ENCODE measurements around the gene FMO5. TPM values are rescaled to one million over a fixed set of nuclear protein-coding genes. Genes with fewer than 3 reads are reported as not detected.
"Not testable (repeated sequence)": the region's sequence is repeated elsewhere in the genome, so short reads cannot be mapped to it uniquely, and the experiment has no call there.

Gene FMO5
- polyA plus RNA-seq, 3 donors: 5.3 to 8.2 (median 7.6) TPM

DNA sequence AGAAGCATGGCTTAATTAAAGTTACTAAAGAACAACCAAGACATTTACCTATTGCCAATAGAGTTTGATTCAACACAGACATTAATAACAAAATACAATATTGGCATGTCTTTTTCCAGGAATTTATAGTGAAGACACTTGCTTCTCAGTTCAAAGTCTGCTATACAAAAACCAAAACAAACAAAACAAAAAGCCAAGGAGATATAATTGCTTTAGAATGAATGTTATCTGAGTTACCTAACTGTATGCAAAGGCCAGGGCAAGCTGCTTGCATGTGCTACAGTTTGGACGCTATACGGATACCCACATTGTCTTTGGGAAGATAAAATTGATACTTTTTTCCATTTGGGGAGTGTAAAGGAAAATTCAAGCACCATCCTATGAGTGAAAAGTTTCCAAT is 13.6 kb downstream of the FMO5 start:
- H3K27ac ChIP-seq (ENCODE audit: low read depth, low read length): no peak overlapping the region
- WGBS, 3 donors: 85 to 98% (median 97%) methylated on average over 2 of the region's 2 CpGs

- no peak overlapping the region for H3K27ac ChIP-seq (ENCODE audit: low read depth, low read length)
- 34 to 89% (median 84%) methylated on average over 2 of the region's 2 CpGs for WGBS, 3 donors
These were observed 14.2 kb downstream of the FMO5 start for GRCh38 chr1:147210987-147211386.

GRCh38 chr1:147209825-147210821 is 15.0 kb downstream of the FMO5 start:
- WGBS, 3 donors: 34 to 92% (median 83%) methylated on average over 3 of the region's 3 CpGs
- no peak overlapping the region for H3K27ac ChIP-seq (ENCODE audit: low read depth, low read length)

DNA sequence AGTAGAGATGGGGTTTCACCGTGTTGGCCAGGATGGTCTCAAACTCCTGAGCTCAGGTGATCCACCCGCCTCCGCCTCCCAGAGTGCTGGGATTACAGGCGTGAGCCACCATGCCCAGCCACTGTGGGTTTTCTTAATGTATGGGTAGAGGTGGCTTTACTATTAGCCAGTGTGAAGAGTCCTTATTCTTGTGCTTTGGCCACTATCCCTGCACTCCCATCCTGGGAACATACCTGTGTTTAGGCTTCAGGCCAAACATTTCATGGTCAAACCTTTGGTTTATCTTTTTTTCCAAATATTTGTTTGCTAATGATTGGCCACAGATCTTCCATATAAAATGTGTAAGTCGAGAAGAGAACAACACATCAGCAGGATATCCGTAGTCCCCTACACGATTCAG is 16.5 kb downstream of the FMO5 start:
- no peak overlapping the region for H3K27ac ChIP-seq (ENCODE audit: low read depth, low read length)
- 53 to 97% (median 96%) methylated on average over 7 of the region's 7 CpGs for WGBS, 3 donors

DNA sequence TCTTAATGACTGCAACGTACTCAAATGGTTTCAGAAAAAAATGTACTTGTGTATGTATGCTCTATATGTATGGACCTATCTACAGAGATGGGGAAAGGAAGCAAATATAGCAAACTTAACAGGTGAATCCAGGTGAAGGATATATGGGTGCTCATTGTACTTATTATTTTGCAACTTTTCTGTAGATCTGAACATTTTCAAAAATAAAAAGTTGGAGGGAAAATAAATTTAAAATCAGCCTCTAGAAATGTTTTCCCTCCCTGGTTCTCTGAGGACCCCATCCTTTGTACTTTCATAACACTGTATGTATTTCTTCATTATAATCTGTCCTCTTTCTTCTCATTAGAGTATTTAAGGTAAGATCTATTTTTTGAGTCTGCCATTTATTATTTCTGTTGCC is 17.9 kb downstream of the FMO5 start:
- WGBS, 3 donors: 86 to 89% (median 89%) methylated on average over 1 of the region's 1 CpG

DNA sequence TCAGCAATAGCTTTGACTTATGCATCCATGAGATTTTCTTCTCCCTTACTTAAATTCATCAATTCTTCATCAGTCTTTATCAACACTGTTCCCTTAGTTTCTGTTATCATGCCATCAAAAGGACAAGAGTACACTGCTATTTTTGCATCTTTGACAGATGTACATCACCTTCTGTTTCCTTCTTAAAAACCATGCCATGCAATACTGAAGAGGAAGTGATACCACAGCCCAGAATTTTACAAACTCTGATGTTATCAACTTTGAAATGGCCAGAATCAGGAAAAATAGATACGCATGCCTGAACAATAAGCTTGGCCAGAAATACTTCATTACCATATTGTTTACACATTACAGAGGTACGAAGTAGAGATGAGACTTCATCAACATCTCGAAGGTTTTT is 21.1 kb downstream of the FMO5 start:
- 54 to 93% (median 70%) methylated on average over 3 of the region's 3 CpGs for WGBS, 3 donors
- H3K27ac ChIP-seq (ENCODE audit: low read depth, low read length): no peak overlapping the region

More for the DNA sequence above, 17.9 kb downstream of the FMO5 start:
- H3K27ac ChIP-seq (ENCODE audit: low read depth, low read length): no peak overlapping the region

DNA sequence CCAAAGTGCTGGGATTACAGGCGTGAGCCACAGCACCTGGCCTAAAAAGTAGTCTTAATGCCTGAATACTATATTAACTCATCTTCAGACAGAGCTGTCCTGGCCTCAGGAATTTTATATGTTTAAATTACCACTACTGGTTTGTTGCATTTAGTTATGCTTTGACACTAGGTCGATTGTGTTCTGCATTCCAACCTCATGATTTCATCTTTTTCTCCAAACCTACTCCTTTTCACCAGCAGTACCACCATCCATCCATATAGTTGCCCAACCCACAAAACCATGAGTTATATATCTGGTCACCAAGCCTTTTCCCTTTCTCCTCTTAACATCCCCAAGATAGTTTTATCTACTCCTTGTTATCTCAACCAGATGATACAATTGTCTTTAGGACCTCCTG is 22.6 kb downstream of the FMO5 start:
- 75 to 83% (median 82%) methylated on average over 2 of the region's 2 CpGs for WGBS, 3 donors
- H3K27ac ChIP-seq (ENCODE audit: low read depth, low read length): no peak overlapping the region

DNA sequence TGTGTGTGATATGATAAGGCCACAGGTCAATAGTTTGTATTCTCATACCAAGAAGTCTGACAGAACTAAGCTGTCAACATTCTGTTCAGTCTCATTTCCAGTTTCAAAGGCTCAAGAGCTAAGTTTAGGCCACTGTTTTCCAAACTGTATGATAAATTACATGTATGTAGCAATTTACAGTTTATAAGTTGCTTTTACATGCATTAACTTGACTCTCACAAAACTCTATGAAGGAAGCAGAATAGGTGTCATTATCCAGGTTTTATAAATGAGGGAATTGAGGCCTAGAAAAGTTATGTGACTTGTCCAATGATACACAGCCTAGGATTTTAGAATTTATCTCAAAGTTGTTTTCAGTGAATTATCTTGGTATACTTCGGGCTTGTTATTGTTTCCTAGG is 23.4 kb downstream of the FMO5 start:
- H3K27ac ChIP-seq (ENCODE audit: low read depth, low read length): no peak overlapping the region
- WGBS, 3 donors: 97% methylated on average over 1 of the region's 1 CpG

GRCh38 chr1:147201276-147201675 is 23.9 kb downstream of the FMO5 start:
- 84 to 95% (median 87%) methylated on average over 4 of the region's 4 CpGs for WGBS, 3 donors
- H3K27ac ChIP-seq (ENCODE audit: low read depth, low read length): no peak overlapping the region

- WGBS, 3 donors: 51 to 83% (median 74%) methylated on average over 3 of the region's 3 CpGs
- H3K27ac ChIP-seq (ENCODE audit: low read depth, low read length): not testable (repeated sequence)
These were observed 27.8 kb downstream of the FMO5 start for GRCh38 chr1:147197324-147197723.

DNA sequence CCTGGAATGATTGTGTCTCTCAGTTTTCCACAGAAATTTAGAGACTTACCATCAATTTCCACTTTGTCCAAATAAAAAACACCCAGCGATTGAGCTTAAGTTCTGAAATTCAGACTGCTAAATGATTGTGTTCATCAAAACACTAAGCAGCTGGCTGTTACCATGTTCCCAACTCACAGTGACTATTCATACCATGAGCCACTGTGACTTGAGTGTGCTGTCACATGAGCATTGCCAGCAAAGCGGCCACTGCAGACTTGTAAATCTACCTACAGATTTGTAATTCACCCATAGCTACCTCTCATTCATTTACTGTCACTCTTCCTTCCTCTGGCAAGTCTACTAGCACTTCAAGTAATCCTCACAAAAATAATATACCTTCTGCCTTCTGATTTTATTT is 35.6 kb downstream of the FMO5 start:
- WGBS, 3 donors: 93 to 98% (median 95%) methylated on average over 2 of the region's 2 CpGs
- H3K27ac ChIP-seq (ENCODE audit: low read depth, low read length): no peak overlapping the region

GRCh38 chr1:147185432-147185831 is 39.7 kb downstream of the FMO5 start:
- 35 to 92% (median 89%) methylated on average over 2 of the region's 2 CpGs for WGBS, 3 donors

GRCh38 chr1:147177611-147178380 is 47.3 kb downstream of the FMO5 start:
- 31 to 65% (median 41%) methylated on average over 36 of the region's 36 CpGs for WGBS, 3 donors
- no peak overlapping the region for H3K27ac ChIP-seq (ENCODE audit: low read depth, low read length)

More at GRCh38 chr1:147185432-147185831, 39.7 kb downstream of the FMO5 start:
- H3K27ac ChIP-seq (ENCODE audit: low read depth, low read length): no peak overlapping the region

- WGBS, 3 donors: 0% methylated on average over 63 to 72 of the region's 72 CpGs
These were observed 52.7 kb downstream of the FMO5 start, which contains the start of gene PRKAB2 for GRCh38 chr1:147172168-147173016. TSS of gene PRKAB2 (minus strand) at chr1:147172470. CDS start at chr1:147172144, 326 bp downstream.

DNA sequence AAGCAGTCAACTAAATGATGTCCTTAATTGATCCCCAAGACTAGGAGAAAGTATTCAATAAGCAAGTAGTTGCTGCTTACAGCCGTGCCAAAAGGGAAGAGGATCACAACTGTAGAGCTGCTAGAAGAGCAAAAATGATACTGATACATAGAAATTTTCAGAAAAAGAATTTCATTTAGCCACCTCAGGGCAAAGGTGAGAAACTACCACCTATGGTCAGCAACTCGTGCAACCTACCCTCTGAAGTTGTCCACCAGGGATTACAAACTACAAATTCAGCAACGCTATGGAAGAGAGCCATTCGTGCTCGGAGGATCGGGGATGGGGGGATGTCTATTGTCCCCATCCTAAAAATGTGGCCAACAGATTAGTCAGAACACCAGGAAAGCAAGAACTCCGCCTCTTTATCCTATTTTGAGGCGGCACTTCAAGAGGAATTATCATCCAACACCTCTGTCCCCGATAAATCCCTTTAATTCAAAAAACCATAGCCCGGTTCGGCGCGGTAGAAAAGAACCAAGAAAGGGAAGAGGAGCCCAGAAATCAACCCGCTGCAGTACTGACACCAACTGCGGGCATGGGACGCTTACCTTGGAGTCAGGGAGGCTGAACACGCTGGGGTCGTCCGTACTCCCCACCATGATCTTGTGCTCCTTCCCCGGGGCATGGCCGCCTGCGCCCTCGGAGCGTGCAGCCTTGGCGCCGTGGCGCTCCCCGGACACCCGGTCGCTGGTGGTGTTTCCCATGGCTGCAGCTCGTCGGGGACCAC is 53.6 kb downstream of the FMO5 start:
- 0 to 2% (median 1%) methylated on average over 30 to 32 of the region's 32 CpGs for WGBS, 3 donors

More at GRCh38 chr1:147172168-147173016, 52.7 kb downstream of the FMO5 start, which contains the start of gene PRKAB2:
- H3K27ac ChIP-seq (ENCODE audit: low read depth, low read length): peak within 1 kb of the TSS; percentile 40

GRCh38 chr1:147169840-147170674 is 55.1 kb downstream of the FMO5 start:
- H3K27ac ChIP-seq (ENCODE audit: low read depth, low read length): no peak overlapping the region
- WGBS, 3 donors: 72 to 87% (median 86%) methylated on average over 6 of the region's 6 CpGs

More for the DNA sequence above, 53.6 kb downstream of the FMO5 start:
- H3K27ac ChIP-seq (ENCODE audit: low read depth, low read length): no peak overlapping the region

DNA sequence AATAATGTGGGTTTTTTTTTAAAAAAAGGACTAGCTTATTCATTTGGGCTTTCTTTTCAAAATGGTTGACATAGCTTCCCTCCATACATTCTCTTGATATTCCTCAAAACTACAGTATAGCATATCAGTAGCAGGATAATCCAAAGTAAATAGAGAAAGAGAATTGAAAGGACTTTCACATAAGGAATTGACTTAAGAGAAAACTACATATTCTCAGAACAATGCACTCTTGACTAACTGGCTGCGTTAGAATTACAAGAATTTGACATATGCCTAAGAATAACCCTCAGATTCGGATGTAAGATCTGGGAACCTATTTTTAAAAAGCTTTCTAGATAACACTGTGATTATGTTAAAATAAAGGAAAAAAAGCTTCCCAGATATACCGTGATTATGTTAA is 56.0 kb downstream of the FMO5 start:
- WGBS, 3 donors: 39 to 86% (median 78%) methylated on average over 3 of the region's 3 CpGs
- no peak overlapping the region for H3K27ac ChIP-seq (ENCODE audit: low read depth, low read length)

Data from adipose tissue (tissue), 3 donors.